GM19463 (cell line): Measurements from ENCODE around the gene CCDC9.
"Not testable (repeated sequence)": the region's sequence is repeated elsewhere in the genome, so short reads cannot be mapped to it uniquely, and the experiment has no call there.

Source experiments
- ATAC-seq: cut with Tn5 transposase; IDR thresholded peaks from one replicate; pipeline ENCODE4 v1.9.1; 2021; ENCODE audit warnings: mild to moderate bottlenecking, moderate library complexity; ENCODE audit not compliant: unreplicated experiment

Gene CCDC9

GRCh38 chr19:47231215-47232054 is 24.9 kb upstream of the CCDC9 start:
- ATAC-seq, result peak; percentile 31

DNA sequence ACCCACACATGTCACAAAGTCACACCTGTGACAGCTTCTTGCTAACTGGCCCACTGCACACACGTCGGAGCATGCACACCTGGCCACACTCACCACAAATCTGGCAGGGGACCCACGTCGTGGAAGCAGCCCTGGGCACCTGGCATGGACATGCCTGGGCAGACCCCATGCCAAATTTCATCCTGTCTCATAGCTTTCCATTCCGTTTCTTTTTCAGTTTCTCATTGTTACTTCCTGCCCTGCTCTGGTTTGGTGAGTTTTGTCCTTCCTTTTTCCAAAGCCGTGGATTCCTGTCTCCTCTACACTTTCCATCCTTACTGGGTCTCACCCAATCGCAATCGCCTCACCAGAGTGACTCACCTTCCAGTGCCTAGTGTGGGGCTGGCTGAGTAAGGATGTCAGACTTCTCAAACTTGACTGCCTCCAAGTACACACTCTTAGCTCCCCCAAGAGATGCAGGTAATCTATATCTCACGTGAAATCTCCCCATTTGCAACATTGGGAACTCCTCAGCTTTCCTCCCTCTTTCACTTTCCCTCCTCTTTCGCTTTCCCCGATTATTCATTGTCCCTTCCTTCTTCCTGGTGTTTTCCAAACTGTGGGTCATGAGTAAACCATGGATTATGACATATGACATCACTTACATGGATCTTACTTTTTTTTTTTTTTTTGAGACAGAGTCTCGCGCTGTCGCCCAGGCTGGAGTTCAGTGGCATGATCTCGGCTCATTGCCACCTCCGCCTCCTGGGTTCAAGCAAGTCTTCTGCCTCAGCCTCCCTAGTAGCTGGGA is 23.7 kb upstream of the CCDC9 start:
- no peak for ATAC-seq

DNA sequence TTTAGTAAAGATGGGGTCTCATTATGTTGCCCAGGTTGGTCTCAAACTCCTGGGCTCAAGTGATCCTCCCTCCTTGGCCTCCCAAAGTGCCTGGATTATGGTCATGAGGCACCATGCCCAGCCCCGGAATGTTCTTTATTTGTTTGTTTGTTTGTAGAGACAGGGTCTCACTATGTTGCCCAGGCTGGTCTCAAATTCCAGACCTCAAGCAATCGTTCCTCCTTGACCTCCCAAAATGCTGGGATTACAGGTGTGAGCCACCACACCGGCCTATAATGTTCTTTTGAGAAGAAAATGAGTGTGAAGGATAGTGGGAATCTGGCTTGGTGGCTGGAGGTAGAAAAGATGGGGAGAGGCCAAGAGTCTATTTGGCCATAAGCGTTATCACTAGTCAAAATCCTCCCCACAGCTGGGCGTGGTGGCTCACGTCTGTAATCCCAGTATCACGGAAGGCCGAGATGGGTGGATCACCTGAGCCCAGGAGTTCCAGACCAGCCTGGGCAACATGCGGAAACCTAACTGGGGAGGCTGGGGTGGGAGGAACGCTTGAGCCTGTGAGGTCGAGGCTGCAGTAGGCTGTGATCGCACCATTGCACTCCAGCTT is 20.2 kb upstream of the CCDC9 start:
- ATAC-seq, result no peak

DNA sequence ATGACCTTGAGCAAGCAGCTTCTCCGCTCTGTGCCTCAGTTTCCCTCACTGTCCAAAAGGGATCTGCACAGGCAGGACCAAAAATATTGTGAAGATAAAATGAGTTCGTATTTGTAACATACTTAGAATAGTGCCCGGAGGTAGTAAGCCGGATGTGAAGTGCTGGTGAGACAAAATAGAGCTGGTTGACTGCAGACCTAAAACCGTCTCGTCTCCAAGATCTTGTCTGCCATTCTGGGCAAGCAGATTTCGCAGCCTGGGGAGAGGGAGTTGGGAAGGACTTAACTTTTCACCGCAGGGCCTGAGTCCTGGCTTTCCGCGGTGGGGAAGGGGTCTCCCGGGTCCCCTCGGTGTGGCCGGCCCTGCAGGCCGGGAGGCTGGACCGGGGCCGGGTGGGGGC is 17.2 kb upstream of the CCDC9 start:
- ATAC-seq, result no peak

GRCh38 chr19:47239610-47240296 is 16.6 kb upstream of the CCDC9 start:
- ATAC-seq, result no peak

DNA sequence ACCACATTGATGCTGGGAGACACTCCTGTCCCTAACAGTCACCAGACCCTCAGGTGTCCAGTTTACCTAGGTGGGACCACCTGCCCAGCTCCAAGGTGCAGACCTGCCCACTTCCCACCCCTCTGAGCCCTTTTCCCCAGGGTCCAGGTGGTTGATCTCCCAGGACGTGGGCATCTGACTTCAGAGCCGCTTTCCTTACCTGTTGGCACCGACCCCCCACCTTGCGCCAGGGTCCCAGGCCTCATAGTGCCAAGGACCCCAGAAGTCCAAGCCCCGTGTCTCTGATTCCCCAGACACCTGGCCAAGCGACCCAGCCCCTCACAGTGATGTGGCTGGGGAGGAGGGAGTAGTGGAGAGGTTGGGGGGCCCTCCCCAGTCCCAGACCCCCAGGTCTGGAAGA is 15.8 kb upstream of the CCDC9 start:
- no peak for ATAC-seq

- ATAC-seq, result no peak
Observed at GRCh38 chr19:47240996-47241918, 15.1 kb upstream of the CCDC9 start.

- no peak for ATAC-seq
Observed at GRCh38 chr19:47241919-47242577, 14.3 kb upstream of the CCDC9 start.

DNA sequence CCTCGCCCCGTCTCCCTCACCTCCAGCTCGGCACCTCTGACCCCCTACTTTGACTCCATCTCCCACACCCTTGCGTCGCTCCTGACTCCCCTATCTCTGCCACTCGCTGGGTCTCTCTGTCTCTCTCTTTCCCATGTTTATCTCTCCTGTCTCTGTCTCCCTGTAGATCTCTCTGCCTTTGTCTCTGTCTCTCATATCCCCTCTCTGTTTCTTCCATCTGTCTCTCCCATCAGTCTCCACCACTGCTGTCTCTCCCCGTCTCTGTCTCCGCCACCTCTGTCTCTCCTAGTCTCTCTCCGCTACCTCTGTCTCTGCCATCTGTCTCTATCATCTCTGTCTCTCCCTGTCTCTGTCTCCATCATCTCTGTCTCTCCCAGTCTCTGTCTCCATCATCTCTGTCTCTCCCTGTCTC is 13.0 kb upstream of the CCDC9 start:
- no peak for ATAC-seq

DNA sequence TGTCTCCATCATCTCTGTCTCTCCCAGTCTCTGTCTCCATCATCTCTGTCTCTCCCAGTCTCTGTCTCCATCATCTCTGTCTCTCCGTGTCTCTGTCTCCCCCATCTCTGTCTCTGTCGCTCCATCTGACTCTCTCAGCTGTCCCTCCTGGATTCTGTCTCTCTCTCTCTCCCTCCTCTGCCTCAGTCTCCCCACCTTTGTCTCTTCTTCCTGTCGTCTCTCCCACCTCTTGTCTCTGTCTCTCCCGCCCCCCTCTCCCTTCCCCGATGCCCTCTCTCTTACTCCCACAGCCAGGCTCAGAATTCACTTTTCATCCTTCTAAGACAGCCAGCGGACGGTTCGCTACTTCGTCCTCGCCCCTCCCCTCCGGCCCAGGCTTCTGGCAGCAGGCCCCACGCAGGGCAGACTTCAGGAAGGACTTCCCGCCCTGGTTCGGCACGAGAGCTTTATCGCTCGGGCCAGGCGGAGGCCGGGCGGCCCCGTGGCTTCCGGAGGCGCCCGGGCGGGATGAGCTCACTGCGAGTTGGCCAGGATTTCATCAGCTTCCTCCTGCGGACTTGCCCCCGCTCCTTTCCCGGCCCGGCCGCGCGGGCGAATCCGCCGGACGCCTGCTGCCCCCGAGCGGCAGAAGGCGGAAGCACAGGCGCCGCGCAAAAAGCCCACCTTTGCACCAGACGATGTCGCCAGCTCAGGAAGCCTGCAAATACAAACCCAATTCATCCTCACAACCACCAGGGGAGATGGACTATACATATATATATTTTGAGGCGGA is 12.4 kb upstream of the CCDC9 start:
- ATAC-seq, result peak; percentile 66

DNA sequence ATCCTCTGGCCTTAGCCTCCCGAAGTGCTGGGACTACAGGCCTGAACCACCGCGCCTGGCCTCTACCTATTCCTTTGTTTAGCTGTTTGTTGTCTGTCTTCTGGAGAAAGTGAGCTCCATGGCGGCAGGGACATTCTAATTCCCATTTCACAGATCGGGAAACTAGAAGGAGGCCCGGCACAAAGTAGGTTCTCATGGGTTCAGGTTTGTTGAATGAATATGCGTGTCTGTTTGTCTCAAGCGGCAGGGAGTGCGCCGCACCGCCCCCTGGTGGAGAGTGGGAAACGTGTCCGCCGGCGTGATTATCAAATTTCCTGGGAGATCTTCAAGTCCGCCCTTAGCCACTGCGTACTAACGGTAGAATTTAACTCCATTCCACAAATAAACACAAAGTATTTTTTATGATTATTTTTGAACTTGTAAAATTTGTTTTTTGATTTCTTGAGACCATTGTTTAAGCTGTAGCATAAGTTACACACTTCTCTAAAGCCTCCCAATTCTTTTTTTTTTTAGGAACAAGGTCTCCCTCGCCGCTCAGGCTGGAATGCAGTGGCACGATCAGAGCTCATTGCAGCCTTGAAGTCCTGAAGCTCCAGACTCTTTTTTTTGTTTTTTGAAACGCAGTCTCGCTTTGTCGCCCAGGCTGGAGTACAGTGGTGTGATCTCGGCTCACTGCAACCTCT is 8.9 kb upstream of the CCDC9 start:
- ATAC-seq, result no peak

DNA sequence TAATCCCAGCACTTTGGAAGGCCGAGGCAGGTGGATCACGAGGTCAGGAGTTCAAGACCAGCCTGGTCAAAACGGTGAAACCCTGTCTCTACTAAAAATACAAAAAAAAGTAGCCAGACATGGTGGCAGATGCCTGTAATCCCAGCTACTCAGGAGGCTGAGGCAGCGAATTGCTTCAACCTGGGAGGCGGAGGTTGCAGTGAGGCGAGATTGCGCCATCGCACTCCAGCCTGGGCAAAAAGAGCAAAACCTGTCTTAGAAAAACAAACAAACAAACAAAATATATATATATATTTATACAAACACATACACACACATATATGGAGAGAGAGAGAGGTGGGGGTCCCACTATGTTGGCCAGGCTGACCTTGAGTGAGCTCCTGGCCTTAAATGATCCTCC is 3.3 kb upstream of the CCDC9 start:
- ATAC-seq, result not testable (repeated sequence)

DNA sequence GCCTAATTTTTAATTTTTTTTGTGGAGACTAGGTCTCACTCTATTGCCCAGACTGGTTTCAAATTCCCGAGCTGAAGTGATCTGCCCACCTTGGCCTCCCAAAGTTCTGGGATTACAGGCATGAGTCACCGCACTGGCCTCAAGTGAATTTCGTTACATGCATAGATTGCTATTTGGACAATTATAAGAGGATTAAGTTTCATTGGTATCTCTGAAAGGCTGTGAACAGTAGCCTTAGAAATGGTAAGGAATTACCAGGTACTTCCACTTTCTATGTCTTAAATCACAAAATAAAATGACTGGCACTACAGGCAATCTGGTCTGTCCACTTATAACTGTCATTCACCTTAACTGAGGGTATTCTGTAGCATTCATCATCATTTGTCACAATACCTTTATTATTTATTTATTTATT is 2.9 kb upstream of the CCDC9 start:
- ATAC-seq, result no peak

DNA sequence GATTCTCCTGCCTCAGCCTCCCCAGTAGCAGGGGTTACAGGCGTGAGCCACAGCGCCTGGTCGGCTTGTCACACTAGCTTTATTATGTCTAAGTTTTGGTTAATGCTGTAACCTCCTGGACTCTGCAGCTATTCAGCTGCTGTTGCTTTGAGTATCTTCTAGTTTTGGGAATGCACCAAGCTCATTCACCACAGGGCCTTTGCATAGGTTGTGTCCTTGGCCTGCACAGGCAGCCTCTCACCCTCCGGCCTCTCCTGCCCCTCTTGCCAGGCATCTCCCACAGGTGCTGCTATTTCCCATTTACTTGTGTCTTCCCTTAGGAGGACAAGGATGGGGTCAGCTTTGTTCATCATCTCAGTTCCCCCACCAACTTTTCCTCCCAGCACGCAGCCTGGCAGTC is 2.4 kb upstream of the CCDC9 start:
- ATAC-seq, result no peak

DNA sequence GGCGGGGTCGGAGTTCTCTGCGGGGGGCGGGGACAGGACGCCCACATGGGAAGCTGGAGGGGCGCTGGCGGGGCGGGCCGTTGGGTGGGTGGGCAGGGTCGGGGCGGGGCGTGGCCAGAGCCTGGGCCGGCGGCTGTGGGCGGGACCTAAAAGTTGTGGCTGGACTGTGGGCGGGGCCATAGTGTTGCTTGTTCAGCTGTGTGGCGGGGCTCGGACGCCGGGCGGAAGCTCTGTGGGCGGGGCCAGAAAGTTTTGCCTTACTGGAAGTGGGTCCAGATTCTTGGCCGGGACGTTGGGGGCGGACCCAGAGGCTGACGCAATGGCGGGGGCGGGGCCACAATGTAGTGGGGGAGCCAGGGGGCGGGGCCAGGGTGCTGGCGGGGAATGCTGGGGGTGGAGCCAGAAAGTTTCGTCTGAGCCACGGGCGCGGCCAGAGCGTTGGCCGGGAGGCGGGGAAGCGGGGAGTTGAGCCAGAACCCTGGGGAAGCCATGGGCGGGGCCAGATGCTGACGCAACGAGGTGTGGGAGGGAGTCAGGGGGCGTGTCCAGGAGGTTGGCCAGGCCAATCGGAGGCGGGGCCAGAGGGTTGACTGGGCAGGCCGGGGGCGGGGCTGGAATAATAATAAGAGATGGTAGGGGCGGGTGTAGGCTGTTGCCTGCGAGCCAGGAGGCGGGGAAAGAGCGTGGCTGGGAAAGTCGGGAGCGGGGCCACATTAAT is 527 bp downstream of the CCDC9 start:
- peak; percentile 64 for ATAC-seq

GRCh38 chr19:47257411-47258169 is 1.3 kb downstream of the CCDC9 start:
- ATAC-seq, result no peak

GRCh38 chr19:47258434-47258833 is 2.1 kb downstream of the CCDC9 start:
- ATAC-seq, result no peak
